GM12865 (cell line): Measurements from ENCODE around the gene IFT52.
"Not testable (repeated sequence)": the region's sequence is repeated elsewhere in the genome, so short reads cannot be mapped to it uniquely, and the experiment has no call there.

ENCODE experiments used
- DNase-seq: peaks from one replicate; pipeline ENCODE4 v3.0.0; 2010; ENCODE audit warnings: low read depth
- H3K4me3 ChIP-seq: 2 replicates; pipeline ENCODE4 v1.5.1; 2011; ENCODE audit warnings: mild to moderate bottlenecking, low read depth, low read length, control low read depth
- CTCF ChIP-seq: IDR thresholded peaks from 2 replicates; pipeline ENCODE4 v1.5.1; 2011; ENCODE audit warnings: low read length, control low read depth, low read depth, inconsistent platforms; ENCODE audit not compliant: insufficient read depth; ENCODE audit errors: missing control alignments

The IFT52 gene

GRCh38 chr20:43642548-43642947, 51.8 kb downstream of the IFT52 start:
- no peak overlapping the region for H3K4me3 ChIP-seq
- DNase-seq = no peak
- no peak for TF ChIP-seq CTCF

GRCh38 chr20:43650997-43651525, 60.3 kb downstream of the IFT52 start:
- no peak for TF ChIP-seq CTCF
- DNase-seq = no peak
- H3K4me3 ChIP-seq = no peak overlapping the region

- not testable (repeated sequence) for DNase-seq, H3K4me3 ChIP-seq
Observed at GRCh38 chr20:43651650-43652184, 61.0 kb downstream of the IFT52 start.

- TF ChIP-seq CTCF = no peak
- no peak for DNase-seq
- no peak overlapping the region for H3K4me3 ChIP-seq
Observed at GRCh38 chr20:43653966-43654365, 63.2 kb downstream of the IFT52 start.

- not testable (repeated sequence) for H3K4me3 ChIP-seq, DNase-seq
Observed at GRCh38 chr20:43655176-43655575, 64.4 kb downstream of the IFT52 start.

GRCh38 chr20:43655937-43656336, 65.2 kb downstream of the IFT52 start:
- H3K4me3 ChIP-seq = no peak overlapping the region
- DNase-seq = no peak
- TF ChIP-seq CTCF = no peak

GRCh38 chr20:43658069-43658722, 67.5 kb downstream of the IFT52 start:
- peak overlapping the region; percentile 100 for H3K4me3 ChIP-seq
- peak; percentile 29 for DNase-seq
- peak; percentile 14 for TF ChIP-seq CTCF
